Measurements from ENCODE around the gene RGS3. TPM values are rescaled to one million over a fixed set of nuclear protein-coding genes. Genes with fewer than 3 reads are reported as not detected.

Gene RGS3
- total and polyA plus RNA-seq, 5 donors = 107 to 184 (median 163) TPM

DNA sequence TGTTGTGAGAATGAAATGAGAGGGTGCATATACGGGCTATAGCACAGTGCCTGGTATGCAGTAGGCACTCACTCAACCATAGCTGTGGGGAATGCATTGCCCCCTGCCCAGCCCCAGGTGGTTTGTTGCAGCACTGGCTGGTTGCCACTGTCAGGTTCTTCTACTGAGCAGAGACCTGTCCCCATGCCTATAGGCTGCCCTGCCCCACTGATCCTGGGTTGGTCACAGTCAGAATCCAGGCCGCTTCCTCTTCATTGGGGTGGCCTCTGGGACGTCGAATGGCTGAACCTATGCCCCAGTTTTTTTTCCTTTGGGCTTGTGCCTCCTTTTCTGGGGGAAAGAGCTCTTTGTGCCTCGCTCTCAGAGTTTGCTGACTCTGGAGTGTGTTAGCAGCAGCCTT is 74.6 kb downstream of the RGS3 start:
- no peak overlapping the region for H3K4me3 ChIP-seq (ENCODE audit: low read length)
- 67% methylated on average over 5 of the region's 5 CpGs for WGBS
- peak in 1 of 3 donors; percentile 37 for DNase-seq
- intact Hi-C loops (cut with DNase I) = no loop called here
- peaks cover 32% of the 10 kb centered on the region for H3K4me1 ChIP-seq (ENCODE audit: control insufficient read depth, insufficient read depth, low read length)
- H3K27me3 ChIP-seq (ENCODE audit: control insufficient read depth, insufficient read depth) = no peaks in the 10 kb centered on the region
- ATAC-seq = no peak
- no peaks in the 10 kb centered on the region for H3K9me3 ChIP-seq (ENCODE audit: control insufficient read depth, low read length)
- peak overlapping the region; percentile 21 for H3K27ac ChIP-seq (ENCODE audit: low read length)

DNA sequence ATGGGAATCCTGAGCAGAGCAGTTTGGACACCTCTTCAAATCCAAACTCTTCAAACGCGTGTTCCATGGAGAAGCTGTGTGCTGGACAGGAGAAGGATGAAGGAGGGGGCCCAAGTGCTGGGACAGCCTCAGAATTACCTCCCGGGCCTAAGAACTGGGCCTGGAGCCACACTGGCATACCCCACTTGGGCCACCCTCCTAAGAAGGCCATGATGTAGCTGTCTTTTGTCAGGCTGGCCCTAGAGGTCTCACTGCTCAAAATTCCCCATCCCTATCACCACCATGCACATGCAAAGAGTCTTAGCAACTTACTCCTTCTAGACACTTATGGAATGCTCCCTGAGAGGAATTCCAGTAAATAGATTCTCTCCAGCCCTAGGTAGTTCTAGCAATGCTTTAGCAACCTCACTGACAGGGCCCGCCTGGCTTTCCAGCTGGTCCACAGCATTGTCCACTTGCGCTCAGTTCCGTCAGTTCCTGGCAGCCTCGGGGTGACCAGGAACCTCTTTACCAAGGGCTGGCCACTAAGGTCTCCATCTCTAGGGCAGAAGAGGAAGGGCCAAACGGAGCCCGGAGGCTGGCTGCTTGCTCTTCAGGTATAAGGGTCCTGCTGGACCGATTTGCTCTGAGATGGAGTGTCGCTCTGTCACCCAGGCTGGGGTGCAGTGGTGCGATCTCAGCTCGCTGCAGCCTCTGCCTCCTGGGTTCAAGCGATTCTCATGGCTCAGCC is 75.3 kb downstream of the RGS3 start:
- H3K4me3 ChIP-seq (ENCODE audit: low read length) = no peak overlapping the region
- H3K4me1 ChIP-seq (ENCODE audit: control insufficient read depth, insufficient read depth, low read length) = peaks cover 30% of the 10 kb centered on the region
- no peaks in the 10 kb centered on the region for H3K27me3 ChIP-seq (ENCODE audit: control insufficient read depth, insufficient read depth)
- DNase-seq (peak in 1 of 3 donors; percentile 38), ATAC-seq (no peak)
- 87% methylated on average over 14 of the region's 14 CpGs for WGBS
- intact Hi-C loops (cut with DNase I) = no loop called here
- H3K27ac ChIP-seq (ENCODE audit: low read length) = peak overlapping the region; percentile 21
- no peaks in the 10 kb centered on the region for H3K9me3 ChIP-seq (ENCODE audit: control insufficient read depth, low read length)

- intact Hi-C loops (cut with DNase I) = no loop called here
- peaks cover 29% of the 10 kb centered on the region for H3K4me1 ChIP-seq (ENCODE audit: control insufficient read depth, insufficient read depth, low read length)
- H3K27me3 ChIP-seq (ENCODE audit: control insufficient read depth, insufficient read depth) = no peaks in the 10 kb centered on the region
- no peak for DNase-seq
- no peak for ATAC-seq
- no peak overlapping the region for H3K27ac ChIP-seq (ENCODE audit: low read length)
- H3K9me3 ChIP-seq (ENCODE audit: control insufficient read depth, low read length) = no peaks in the 10 kb centered on the region
- 62% methylated on average over 6 of the region's 6 CpGs for WGBS
- H3K4me3 ChIP-seq (ENCODE audit: low read length) = no peak overlapping the region
Measured at GRCh38 chr9:113540466-113540865, 76.9 kb downstream of the RGS3 start.

GRCh38 chr9:113541019-113541900 is 77.7 kb downstream of the RGS3 start:
- peak in 2 of 3 donors; percentile 50 to 66 for DNase-seq
- WGBS = 57% methylated on average over 12 of the region's 12 CpGs
- Histone ChIP-seq H3K9me3 (ENCODE audit: control insufficient read depth, low read length) (no peaks in the 10 kb centered on the region), H3K27ac (ENCODE audit: low read length) (no peak overlapping the region), H3K4me1 (ENCODE audit: control insufficient read depth, insufficient read depth, low read length) (peaks cover 24% of the 10 kb centered on the region), H3K27me3 (ENCODE audit: control insufficient read depth, insufficient read depth) (no peaks in the 10 kb centered on the region), H3K4me3 (ENCODE audit: low read length) (no peak overlapping the region)
- intact Hi-C loops (cut with DNase I) = no loop called here
- ATAC-seq = peak; percentile 9 to 25

- Histone ChIP-seq H3K4me3 (ENCODE audit: low read length) (no peak overlapping the region), H3K27ac (ENCODE audit: low read length) (no peak overlapping the region), H3K9me3 (ENCODE audit: control insufficient read depth, low read length) (no peaks in the 10 kb centered on the region), H3K27me3 (ENCODE audit: control insufficient read depth, insufficient read depth) (no peaks in the 10 kb centered on the region), H3K4me1 (ENCODE audit: control insufficient read depth, insufficient read depth, low read length) (peaks cover 21% of the 10 kb centered on the region)
- DNase-seq = peak in 1 of 3 donors; percentile 30
- no peak for ATAC-seq
- WGBS = 65% methylated on average over 7 of the region's 7 CpGs
- intact Hi-C loops (cut with DNase I) = no loop called here
Measured at GRCh38 chr9:113542006-113542405, 78.5 kb downstream of the RGS3 start.

- peaks cover 21% of the 10 kb centered on the region for H3K4me1 ChIP-seq (ENCODE audit: control insufficient read depth, insufficient read depth, low read length)
- ATAC-seq (peak in 1 of 2 donors; percentile 8), DNase-seq (peak in 1 of 3 donors; percentile 40)
- 68% methylated on average over 5 of the region's 5 CpGs for WGBS
- no peak overlapping the region for H3K27ac ChIP-seq (ENCODE audit: low read length)
- H3K27me3 ChIP-seq (ENCODE audit: control insufficient read depth, insufficient read depth) = no peaks in the 10 kb centered on the region
- H3K4me3 ChIP-seq (ENCODE audit: low read length) = no peak overlapping the region
- intact Hi-C loops (cut with DNase I) = no loop called here
- no peaks in the 10 kb centered on the region for H3K9me3 ChIP-seq (ENCODE audit: control insufficient read depth, low read length)
Measured at GRCh38 chr9:113542741-113543140, 79.2 kb downstream of the RGS3 start.

GRCh38 chr9:113543296-113543981 is 79.9 kb downstream of the RGS3 start:
- 71% methylated on average over 10 of the region's 10 CpGs for WGBS
- H3K27me3 ChIP-seq (ENCODE audit: control insufficient read depth, insufficient read depth) = no peaks in the 10 kb centered on the region
- intact Hi-C loops (cut with DNase I) = no loop called here
- H3K9me3 ChIP-seq (ENCODE audit: control insufficient read depth, low read length) = no peaks in the 10 kb centered on the region
- DNase-seq (peak in 1 of 3 donors; percentile 20), ATAC-seq (no peak)
- H3K4me3 ChIP-seq (ENCODE audit: low read length) = no peak overlapping the region
- H3K4me1 ChIP-seq (ENCODE audit: control insufficient read depth, insufficient read depth, low read length) = peaks cover 22% of the 10 kb centered on the region
- H3K27ac ChIP-seq (ENCODE audit: low read length) = no peak overlapping the region

DNA sequence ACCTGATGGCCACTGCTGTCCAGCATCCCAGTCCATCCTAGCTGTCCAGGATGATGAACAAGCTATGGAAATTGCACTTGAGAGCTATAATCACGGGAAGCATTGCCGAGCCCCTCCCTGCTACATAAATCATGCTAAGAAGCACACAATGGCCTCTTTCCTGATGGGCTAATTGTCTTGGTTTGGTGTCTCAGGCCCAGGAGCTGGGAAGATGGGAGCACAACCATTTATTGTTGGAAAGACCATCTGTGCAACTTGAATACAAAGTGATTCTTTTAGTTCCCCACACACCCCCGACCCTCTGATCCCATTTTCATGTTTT is 80.4 kb downstream of the RGS3 start:
- Histone ChIP-seq H3K27ac (ENCODE audit: low read length) (no peak overlapping the region), H3K27me3 (ENCODE audit: control insufficient read depth, insufficient read depth) (no peaks in the 10 kb centered on the region), H3K4me3 (ENCODE audit: low read length) (no peak overlapping the region), H3K4me1 (ENCODE audit: control insufficient read depth, insufficient read depth, low read length) (peaks cover 22% of the 10 kb centered on the region), H3K9me3 (ENCODE audit: control insufficient read depth, low read length) (no peaks in the 10 kb centered on the region)
- ATAC-seq = no peak
- WGBS = 54% methylated on average over 3 of the region's 3 CpGs
- DNase-seq = no peak
- intact Hi-C loops (cut with DNase I) = no loop called here

GRCh38 chr9:113545068-113545467 is 81.5 kb downstream of the RGS3 start:
- no peak overlapping the region for H3K4me3 ChIP-seq (ENCODE audit: low read length)
- 90% methylated on average over 2 of the region's 2 CpGs for WGBS
- no peaks in the 10 kb centered on the region for H3K27me3 ChIP-seq (ENCODE audit: control insufficient read depth, insufficient read depth)
- peaks cover 24% of the 10 kb centered on the region for H3K4me1 ChIP-seq (ENCODE audit: control insufficient read depth, insufficient read depth, low read length)
- no peak overlapping the region for H3K27ac ChIP-seq (ENCODE audit: low read length)
- H3K9me3 ChIP-seq (ENCODE audit: control insufficient read depth, low read length) = no peaks in the 10 kb centered on the region
- DNase-seq = peak in 2 of 3 donors; percentile 40 to 44
- intact Hi-C loops (cut with DNase I) = no loop called here
- no peak for ATAC-seq

- no peak for DNase-seq
- WGBS = 90% methylated on average over 5 of the region's 5 CpGs
- Histone ChIP-seq H3K27me3 (ENCODE audit: control insufficient read depth, insufficient read depth) (no peaks in the 10 kb centered on the region), H3K4me1 (ENCODE audit: control insufficient read depth, insufficient read depth, low read length) (peaks cover 16% of the 10 kb centered on the region), H3K27ac (ENCODE audit: low read length) (peak overlapping the region; percentile 42), H3K4me3 (ENCODE audit: low read length) (no peak overlapping the region), H3K9me3 (ENCODE audit: control insufficient read depth, low read length) (no peaks in the 10 kb centered on the region)
- ATAC-seq = no peak
- intact Hi-C loops (cut with DNase I) = no loop called here
Measured at GRCh38 chr9:113546566-113546965, 83.0 kb downstream of the RGS3 start.

- intact Hi-C loops (cut with DNase I) = no loop called here
- H3K4me1 ChIP-seq (ENCODE audit: control insufficient read depth, insufficient read depth, low read length) = peaks cover 15% of the 10 kb centered on the region
- H3K4me3 ChIP-seq (ENCODE audit: low read length) = no peak overlapping the region
- no peak for ATAC-seq
- no peak for DNase-seq
- H3K27me3 ChIP-seq (ENCODE audit: control insufficient read depth, insufficient read depth) = no peaks in the 10 kb centered on the region
- H3K27ac ChIP-seq (ENCODE audit: low read length) = peak overlapping the region; percentile 18
- no peaks in the 10 kb centered on the region for H3K9me3 ChIP-seq (ENCODE audit: control insufficient read depth, low read length)
- WGBS = 86% methylated on average over 5 of the region's 5 CpGs
Measured at GRCh38 chr9:113547501-113547900, 84.0 kb downstream of the RGS3 start.
